Stimulated activated CD4-positive, alpha-beta T cell treated with anti-CD3 and anti-CD28 coated beads, Interleukin-15, amount 100 ng/mL, for 48 hours (primary cell): ENCODE measurements around the gene KCNJ4.

ENCODE experiments used
- DNase-seq, 2 donors: peaks; one replicate each; pipeline ENCODE4 v3.0.0-alpha.2; 2020; ENCODE audit warnings: low read depth in 2 of 2

The KCNJ4 gene

DNA sequence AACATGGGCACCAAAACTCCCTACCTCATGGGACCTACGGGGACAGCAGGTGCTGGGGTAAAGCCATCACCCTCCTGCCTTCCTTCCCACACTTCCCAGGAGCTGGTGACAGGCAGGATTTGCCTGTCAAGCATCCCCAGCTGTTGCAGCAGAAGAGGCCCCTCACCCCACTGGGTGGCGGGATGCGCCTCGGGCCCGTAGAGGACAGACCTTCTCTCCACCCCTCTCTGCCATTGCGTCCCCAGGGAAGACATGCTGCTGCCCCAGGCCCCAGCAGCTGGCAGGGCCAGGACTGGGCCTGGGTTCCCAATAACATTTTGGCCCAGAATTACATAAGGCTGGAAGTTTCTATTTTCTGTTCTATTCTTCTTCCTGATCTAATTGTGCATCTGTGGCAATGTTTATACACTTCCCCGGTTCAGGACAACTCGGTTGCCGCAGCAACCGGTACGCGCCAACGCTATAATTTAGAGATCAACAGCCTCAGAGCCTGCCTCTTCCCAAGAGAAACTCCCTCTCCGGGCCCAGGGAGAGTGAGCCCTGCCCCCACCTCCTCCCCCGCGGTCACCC, 25.4 kb downstream of the KCNJ4 start:
- no peak for DNase-seq

DNA sequence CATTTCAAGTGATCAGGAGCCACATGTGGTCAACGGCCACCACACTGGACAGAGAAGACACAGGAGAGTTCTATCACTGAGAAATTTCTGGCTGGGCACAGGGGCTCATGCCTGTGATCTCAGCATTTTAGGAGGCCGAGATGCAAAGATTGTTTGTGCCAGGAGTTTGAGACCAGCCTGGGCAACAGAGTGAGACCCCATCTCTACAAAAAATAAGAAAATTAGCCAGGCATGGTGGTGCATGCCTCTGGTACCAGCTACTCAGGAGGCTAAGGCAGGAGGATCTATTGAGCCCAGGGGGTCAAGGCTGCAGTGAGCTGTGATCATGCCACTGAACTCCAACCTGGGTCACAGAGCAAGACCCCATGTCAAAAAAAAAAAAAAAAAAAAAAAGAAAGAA, 26.3 kb downstream of the KCNJ4 start:
- DNase-seq, result no peak

DNA sequence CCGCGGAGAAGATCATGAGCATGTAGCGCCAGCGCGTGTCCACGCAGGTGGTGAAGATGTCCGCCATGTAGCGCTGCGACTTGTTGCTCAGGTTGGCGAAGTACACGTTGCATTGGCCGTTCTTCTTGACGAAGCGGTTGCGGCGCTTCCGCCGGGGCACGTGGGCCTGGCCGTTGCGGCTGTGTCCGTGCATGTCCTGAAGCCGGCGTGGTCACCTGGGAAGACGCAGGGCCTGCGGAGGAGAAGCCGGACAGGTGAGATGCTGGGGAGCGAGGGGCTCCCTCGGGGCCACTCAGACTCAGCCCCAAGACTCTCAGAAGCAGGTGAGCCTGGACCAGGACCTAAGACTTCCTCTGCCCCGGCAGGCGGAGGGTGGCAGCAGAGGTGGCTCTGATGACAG, 27.1 kb downstream of the KCNJ4 start:
- no peak for DNase-seq

DNA sequence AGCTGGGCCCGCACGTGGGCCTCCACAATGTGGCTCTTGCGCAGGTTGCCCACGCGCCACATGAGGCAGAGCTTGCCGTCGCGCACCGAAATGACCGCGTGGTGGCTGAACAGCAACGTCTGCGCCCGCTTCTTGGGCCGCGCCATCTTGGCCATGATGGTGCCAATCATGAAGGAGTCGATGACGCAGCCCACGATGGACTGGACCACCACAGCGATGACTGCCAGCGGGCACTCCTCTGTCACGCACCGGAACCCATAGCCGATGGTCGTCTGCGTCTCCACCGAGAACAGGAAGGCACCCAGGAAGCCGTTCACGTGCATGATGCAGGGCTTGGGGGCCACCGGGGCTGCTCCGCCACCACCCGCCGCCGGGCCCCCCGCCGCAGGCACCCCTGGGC, 27.5 kb downstream of the KCNJ4 start:
- DNase-seq, result no peak

DNA sequence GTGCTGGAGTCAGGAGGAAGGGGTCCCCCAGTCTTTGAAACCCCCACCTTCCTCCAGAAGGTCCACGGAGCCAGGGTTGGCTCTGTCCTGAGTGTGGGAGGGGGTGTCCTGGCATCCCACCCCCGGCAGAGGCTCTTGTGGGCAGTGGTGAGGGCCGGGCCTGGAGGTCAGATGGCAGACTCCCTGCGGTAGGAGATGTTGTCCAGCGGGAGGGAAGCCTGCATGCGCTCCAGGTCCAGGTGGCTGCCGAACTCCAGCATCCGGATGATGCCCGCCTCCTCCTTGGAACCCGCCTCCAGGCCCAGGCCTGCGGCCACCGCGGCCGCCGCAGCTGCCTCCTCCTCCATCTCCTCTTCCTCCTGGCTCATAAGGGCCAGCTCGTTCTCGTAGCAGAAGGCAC, 28.4 kb downstream of the KCNJ4 start:
- no peak for DNase-seq

DNA sequence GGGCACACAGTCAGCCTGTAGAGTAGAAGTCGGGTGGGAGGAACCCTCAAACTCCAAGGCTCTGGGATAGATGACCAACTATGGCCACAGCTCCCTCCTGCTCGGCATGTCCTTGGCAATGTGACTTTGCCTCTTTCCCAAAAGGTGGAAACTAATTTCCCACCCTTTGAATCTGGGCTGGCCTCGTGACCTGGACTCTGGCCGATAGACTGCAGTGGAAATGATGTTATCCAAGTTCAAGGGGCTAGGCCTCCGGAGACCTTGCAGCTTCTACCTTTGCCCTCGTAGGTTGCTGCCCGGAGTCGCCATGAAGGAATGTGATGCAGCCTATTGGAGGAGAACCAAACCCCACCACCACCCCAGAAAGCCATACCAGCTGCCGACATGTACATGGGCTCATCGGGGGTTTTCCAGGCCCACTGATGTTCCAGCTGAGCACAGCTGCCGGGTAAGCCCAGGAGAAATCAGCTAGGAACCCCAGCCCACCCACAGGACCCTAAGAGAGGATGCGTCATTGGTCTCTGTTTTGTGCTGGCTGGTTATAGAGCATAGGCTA, 30.4 kb downstream of the KCNJ4 start:
- DNase-seq, result no peak

DNA sequence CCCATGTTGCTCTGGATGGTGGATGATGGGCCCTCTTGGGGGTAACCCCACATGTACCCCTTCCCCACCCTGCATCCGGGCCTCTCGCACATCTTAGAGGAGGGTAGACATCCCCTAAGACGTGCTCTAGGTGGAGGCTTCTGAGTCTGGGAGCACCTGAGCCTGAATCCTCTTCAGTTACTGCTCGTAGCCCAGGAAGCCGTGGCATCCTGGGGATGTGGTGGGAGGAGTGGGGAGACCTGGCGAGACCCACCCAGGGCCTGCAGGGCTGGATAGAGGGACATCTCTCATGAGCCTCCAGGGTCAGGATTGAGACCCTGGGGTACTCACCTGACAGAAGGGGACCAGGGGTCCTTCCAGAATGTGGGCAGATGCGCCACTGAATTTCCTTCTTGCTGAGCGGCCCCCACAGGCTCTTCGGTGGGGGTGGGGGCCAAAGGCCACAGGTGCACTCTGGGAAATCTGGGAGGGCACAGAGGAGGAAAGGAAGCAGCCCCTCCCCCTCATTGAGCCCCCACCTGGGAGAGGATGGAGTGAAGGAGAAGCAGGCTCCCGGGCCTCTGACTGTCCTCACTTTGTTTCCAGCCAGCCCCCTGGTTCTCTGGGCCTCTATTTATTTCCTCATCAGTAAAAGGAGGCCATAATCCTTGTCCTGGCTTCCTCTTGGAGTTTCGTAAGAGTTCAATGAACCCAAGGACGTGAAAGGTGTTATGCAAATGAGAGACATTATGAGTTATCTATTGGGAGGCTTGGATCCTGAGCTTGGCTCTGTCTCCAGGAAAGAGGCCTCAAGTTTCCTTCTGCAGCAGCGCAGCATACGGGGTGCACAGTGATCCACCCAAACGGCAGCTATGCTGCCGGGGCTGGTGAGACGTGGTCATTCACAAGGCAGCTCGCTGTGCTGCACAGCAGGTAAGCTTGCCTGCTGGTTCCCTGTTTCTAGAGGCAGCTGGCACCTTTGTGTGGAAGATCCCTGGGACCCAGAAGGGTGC, 31.2 kb downstream of the KCNJ4 start:
- DNase-seq, result no peak

DNA sequence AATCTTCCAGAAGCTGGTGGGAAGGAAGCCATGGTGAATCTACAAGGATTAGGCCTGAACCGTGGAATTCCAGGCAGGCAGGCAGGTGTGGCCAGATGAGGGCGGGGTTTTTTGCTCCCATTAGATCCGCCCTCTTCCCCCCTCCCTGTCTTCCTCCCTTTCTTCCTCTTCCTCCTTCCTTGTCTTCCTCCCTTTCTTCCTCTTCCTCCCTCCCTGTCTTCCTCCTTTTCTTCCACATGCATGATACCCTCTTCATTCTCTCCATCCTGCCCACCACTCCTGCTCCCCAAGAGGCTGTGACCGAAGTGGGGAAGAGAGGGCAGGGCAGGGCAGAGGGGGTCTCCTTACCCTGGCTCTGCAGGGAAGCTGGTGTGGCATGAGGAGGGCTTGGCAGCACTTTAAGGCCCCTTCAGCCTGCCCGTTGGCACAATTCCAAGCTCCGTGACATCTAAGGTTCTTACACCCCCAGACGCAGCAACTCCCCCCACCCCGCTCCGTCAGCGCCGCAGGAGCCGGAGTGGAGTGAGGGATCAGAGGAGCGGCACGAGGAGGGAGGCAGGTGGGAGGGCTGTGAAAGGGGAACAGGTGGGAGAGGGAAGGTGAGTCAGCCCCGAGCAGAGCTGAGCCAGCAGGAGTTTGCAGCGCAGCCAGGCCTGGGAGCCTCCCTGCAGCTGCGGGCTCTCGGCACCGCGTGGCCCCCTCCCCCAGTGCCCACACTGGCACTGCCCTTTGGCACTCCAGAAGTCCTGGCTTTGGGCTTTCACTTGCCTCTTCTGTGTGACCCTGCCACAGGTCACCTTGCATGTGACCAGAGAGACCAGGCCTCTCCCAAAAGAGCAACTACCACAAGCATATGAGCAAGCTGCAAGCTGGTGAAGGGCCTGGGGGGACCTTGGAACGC, 32.1 kb downstream of the KCNJ4 start:
- DNase-seq, result no peak

DNA sequence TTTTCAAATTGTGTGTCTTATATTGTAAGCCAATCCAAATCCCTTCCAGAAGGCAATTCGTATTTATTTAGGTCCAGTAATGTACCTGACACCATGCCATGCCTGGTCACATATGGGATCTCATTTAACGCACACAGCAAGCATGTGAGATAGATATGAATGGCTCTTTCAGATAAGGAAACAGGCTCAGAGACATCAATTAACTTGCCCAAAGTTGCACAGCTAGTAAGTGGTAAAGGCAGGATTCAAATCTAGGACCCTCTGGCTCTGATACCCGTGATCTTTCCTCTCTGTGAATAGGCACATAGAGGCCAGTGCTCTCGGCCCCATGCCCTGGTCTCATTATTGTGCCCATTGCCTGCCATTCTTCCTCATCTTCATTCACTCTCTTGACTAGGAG, 34.3 kb downstream of the KCNJ4 start:
- no peak for DNase-seq

DNA sequence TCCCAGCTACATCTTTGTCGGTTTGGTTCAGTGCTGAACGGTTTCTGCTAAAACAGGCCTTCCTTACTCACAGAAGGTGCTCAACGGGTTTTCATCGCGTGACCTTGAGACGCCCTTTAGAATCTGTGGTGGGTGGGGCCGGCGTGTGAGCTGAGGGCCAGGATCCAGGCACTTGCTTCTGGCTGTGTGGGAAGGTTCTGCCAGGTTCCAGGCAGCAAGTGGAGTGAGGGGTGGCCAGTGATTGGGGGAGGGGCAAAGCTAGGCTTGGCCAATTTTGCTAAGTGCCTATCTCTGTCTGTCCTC, 35.2 kb downstream of the KCNJ4 start:
- DNase-seq, result no peak

DNA sequence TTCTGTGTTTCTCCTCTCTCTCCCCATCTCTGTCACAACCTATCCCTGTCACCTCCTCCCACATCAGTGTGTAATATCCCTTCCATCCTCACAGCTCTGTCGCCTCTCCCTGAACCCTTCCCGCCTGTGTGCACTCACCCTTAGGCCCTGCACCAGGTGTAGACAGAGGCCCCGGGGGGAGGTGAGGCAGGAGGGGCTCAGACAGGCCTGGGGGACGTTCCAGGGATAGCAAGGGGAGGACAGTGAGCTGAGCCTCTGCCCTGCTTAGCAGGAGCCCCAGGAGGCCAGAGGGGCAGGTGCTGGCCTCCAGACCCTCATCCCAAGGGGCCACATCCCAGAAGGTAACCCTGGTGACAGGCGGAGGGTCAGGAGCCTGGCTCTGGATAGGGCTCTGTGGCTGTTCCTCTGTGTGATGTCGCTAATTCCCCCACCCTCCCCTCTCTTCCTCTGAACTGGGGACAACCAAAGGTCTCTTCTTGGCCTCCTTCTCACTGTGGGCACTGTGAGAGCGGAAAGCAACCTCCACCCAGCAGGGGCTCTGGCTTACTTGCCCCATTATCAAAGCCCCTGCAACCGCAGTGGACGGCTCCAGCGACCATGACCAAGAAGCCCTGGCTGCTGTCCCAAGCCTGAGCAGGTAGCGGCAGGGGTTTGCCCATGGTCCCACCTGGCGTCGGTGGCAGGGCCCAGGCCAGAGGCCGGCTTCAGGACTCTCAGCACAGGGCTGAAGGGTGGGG, 35.7 kb downstream of the KCNJ4 start:
- no peak for DNase-seq

DNA sequence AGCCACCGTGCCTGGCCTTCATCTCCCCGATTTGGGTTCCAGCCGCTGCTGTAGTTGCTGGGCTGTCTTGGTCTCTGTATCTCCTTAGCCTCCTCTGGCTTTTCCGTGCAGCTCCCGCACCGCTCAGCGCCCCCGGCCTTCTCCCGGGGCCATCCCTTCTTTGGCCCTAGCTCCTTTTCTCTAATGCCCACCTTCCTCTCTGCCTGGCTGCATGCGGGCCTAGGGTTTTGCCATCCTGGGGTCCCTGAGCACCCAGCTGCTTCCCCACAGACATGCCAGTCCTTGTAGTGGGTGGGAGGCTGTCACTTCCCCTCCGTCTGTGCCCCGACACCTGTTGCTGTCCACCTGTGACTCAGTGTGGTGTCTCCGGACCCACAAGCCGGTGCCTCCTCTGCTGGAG, 36.4 kb downstream of the KCNJ4 start:
- no peak for DNase-seq

DNA sequence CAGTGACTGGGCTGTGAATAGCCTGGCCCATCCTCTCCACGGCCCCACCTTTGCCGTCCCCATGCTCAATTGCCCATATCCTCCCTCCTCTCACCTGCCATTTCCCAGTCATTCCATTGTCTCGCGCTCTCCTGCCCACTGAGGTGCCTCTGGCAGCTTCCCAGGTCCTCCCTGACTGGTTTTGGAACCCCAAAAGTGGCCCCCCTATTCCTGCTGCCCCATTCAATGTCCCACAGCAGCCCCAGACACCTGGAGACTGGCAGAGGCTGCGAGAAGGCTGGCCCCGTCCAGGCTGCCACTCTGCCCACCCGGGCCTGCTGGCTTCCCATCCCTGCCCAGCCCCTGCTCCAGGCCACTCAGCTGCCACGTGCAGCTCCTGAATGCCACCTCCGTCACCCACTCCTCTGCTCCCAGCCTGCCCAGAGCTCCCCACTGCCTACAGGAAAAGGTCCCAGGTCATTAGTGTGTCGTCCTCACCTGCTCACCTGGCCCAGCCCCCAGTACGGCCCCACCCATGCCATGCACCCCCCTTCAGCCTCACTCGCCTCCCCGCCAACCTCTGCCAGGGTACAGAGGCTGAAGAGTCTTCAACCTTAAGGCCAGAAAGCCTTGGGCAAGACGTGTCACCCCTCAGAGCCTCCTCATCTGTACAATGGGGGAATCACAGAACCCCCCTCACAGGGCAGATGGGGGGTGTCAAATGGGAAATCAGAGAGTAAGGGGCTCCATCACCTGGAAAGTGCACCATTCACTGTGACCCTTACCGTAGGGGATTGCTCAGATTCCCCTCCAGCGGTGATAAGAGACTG, 37.5 kb downstream of the KCNJ4 start:
- DNase-seq, result no peak

DNA sequence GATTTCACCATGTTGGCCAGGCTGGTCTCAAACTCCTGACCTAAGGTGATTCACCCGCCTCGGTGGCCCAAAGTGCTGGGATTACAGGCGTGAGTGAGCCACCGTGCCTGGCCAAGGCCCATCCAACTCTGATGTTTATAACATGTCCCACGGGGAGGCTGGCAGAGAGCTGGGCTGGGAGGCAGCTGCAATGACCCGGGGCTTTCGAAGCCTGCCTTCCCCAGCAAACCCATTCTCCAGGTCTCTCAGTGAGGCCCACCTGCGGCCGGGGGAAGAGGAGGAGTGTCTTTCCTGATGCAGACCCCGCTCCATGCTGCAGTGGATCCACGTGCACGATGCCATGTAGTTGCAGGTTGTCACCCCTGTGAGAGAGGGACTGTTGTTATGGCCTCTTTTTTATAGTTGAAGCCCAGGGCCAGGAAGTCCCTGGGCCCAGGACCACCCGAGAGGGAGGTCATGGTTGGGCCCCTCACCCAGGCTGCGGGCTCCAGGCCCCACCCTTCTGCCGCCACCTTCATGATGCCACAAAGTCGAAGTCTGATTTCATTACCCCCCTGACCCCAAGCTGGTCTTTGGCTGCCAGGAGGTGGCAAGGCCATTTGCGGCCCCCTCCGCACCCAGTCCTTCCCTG, 38.3 kb downstream of the KCNJ4 start:
- no peak for DNase-seq

DNA sequence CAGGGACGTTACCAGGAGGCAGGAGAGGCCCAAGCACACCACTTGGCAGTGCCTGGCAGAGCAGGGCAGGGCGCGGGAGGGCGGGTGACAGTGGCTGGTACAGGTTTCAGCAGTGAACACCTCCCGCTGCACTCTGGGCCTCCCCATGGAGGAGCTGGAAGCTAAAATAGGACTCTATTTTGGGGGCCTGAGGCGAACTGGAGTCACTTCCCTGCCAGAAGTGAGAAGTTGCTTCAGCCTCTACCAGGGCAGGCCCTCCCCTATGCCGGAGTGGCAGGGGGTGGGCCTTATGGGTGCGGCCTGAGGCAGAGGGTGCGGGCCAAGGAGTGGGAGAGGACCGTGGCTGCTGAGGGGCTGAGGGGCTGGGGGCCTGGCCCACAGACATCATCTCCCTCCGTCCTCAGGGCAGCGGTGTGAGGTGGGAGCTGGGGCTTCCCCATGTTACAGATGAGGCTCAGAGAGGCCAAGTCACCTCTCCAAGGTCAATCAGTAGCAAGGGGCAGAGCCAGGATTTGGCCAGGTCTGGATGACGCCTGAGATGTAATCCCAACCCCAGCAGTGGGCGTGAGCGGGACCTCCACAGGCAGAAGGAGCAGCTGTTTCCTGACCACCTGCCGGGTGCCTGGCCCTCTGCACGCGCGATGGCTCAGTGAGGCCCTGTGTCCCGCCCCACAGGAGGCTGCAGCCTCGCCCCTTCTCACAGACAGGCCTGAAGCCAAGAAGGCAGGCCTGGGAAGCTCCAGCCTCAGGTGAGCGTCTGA, 39.3 kb downstream of the KCNJ4 start:
- DNase-seq, result no peak

DNA sequence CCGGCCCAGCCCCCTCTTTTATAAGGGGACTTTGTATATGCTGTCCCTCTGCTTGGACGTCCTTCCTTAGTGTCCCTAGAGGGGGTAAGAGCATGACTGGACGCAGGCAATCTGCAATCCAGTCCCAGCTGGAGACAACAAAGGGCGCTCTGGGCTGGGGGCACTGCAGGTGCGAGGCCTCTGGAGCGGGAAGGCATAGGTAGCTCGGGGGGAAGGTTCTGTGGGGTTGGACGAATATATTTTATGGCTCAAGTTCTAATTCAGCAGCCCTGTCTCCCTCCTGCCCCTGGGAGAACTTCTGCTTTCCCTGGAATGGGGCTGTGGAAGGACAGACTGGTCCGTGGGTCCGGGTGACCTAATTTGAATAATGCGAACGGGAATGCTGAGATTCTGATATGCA, 40.0 kb downstream of the KCNJ4 start:
- no peak for DNase-seq

DNA sequence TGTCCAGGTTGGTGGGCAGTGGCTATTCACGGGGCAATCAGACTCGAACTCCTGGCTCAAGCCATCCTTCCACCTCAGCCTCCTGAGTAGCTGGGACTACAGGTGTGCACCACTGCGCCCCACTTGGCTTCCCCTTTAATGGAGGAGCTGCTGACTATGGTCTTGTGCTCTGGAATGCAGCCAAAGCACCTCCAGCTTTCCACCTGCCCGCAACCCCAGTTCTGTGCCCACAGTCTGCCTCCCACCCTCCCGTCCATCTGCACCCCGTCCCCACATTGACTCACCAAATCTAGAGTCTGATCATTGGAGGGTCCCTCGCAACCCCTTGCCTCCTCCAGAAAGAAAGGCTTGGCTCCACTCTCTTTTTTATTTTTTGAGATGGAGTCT, 41.0 kb downstream of the KCNJ4 start:
- DNase-seq, result no peak

DNA sequence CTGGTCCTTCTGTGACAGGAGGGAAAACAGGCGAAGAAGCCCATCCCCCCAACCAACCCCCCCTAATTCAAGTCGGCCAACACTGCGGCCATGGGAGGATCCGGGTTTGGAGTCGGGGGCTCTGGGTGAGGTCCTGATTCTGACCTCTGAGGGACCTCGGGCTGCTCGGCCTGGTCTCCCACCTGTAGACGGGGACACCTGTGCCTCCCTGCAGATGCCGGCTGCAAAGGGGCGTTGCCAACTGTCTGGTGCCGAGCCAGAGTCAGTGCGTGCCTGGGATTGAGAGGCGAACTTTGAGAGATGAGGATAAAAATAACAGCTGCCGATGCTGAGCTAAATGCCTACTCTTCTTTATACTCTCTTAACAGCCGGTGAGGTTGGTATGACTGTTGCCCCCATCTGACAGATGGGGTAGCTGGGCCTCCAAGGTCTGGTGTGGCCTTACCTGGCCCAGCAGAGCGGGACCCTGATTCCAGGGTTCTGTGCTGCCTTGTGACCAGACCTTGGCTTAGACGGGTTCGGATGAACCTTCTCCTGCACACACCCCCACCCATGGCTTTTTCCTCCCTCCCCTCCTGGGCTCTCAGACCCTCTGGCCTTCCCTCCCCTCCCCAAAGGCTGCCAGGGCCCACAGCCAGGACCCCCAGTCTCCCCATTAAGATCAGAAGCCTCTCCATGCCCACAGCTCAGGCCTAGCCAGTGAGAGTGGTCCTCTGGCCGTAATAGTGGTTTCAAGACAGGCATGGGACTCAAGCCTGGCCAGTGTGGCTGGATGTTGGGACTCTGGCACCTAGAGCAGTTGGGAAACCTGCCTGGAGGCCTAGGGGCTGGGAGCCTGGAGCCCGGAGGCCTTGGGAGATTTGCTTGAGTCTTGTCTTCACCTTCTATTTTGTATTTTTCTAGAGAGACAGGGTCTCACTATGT, 41.7 kb downstream of the KCNJ4 start:
- no peak for DNase-seq
